ENCODE results near the gene WWC2.
"Not testable (repeated sequence)": the region's sequence is repeated elsewhere in the genome, so short reads cannot be mapped to it uniquely, and the experiment has no call there.

WWC2 gene

GRCh38 chr4:183141997-183142396, 42.9 kb downstream of the WWC2 start:
- DNase-seq (ENCODE audit: low read depth in 1 of 2, low spot score in 1 of 2), result no peak

DNA sequence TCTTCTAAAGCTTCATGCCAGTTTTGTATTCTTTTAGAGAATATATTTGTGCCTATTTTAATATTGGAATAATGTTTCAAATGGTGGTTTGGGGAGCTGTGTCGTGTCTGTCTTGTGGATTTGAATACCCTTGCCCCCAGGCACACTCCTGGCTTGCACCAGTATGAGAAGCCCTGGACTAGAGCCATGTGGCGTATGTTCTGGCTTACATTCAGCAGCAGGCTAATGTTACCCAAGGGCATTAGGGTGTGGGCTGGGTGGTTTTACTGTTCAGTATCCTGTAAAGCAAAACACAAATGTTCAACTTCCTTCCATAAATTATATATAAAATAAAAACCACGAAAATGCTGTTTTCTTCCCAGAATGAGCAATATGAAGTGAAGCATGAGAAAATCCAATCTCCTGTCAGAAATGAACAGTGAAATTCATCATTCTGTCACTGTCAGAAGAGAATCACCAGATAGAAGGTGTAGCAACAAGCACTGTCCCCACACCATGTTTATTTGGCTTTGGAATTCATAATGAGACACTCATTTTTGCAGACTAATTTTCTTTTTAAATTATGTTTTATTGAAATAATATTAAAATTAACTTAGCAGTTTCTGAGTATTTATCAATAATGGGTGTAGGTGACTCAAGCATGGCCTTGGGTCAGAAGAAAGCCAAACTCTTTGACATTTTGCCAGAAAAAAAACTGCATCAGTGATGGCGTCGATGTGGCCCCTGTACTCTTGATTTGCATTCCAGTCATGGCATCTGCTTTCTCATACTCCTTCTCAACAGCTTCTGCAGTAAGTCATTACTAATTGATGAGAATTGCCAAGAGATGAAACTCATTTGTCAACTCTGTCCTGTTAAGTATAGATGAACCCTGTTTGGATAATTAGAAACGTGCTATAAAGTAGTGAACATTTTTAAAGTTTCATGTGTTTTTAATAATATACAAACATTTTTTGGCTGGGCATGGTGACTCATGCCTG, 43.8 kb downstream of the WWC2 start:
- DNase-seq (ENCODE audit: low read depth in 1 of 2, low spot score in 1 of 2), result no peak

- no peak for DNase-seq (ENCODE audit: low read depth in 1 of 2, low spot score in 1 of 2)
These were observed 45.7 kb downstream of the WWC2 start for GRCh38 chr4:183144787-183145186.

GRCh38 chr4:183145773-183146172, 46.7 kb downstream of the WWC2 start:
- DNase-seq (ENCODE audit: low read depth in 1 of 2, low spot score in 1 of 2), result no peak

GRCh38 chr4:183146478-183146877, 47.4 kb downstream of the WWC2 start:
- no peak for DNase-seq (ENCODE audit: low read depth in 1 of 2, low spot score in 1 of 2)

GRCh38 chr4:183147196-183147595, 48.1 kb downstream of the WWC2 start:
- DNase-seq (ENCODE audit: low read depth in 1 of 2, low spot score in 1 of 2), result no peak

DNA sequence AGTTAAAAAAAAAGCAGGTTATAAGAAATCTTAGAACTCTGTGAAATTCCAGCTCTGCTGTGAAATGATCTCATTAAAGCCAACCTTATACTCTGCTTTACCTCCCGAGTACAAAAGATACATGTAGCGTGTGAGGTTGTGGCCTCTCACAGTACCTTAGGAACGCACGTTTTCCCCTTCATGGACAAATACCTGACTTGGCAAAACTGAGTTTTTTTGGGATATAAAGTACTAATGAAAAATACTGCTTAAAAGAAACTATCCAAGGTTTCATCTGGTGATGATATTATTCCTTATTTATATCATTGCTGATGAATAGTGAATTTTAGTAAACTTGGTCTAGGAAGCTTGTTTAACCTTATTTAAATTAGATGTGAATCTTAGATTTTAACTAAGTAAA, 48.9 kb downstream of the WWC2 start:
- no peak for DNase-seq (ENCODE audit: low read depth in 1 of 2, low spot score in 1 of 2)

- no peak for DNase-seq (ENCODE audit: low read depth in 1 of 2, low spot score in 1 of 2)
These were observed 50.8 kb downstream of the WWC2 start for GRCh38 chr4:183149616-183150539.

DNA sequence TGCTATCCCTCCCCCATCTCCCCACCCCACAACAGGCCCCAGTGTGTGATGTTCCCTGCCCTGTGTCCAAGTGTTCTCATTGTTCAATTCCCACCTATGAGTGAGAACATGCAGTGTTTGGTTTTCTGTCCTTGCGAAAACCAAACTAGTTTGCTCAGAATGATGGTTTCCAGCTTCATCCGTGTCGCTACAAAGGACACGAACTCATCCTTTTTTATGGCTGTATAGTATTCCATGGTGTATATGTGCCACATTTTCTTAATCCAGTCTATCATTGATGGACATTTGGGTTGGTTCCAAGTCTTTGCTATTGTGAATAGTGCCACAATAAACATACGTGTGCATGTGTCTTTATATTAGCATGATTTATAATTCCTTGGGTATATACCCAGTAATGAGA, 51.6 kb downstream of the WWC2 start:
- DNase-seq (ENCODE audit: low read depth in 1 of 2, low spot score in 1 of 2), result not testable (repeated sequence)

- DNase-seq (ENCODE audit: low read depth in 1 of 2, low spot score in 1 of 2), result not testable (repeated sequence)
These were observed 53.2 kb downstream of the WWC2 start for GRCh38 chr4:183152232-183152631.

GRCh38 chr4:183153190-183153916, 54.3 kb downstream of the WWC2 start:
- DNase-seq (ENCODE audit: low read depth in 1 of 2, low spot score in 1 of 2), result no peak

DNA sequence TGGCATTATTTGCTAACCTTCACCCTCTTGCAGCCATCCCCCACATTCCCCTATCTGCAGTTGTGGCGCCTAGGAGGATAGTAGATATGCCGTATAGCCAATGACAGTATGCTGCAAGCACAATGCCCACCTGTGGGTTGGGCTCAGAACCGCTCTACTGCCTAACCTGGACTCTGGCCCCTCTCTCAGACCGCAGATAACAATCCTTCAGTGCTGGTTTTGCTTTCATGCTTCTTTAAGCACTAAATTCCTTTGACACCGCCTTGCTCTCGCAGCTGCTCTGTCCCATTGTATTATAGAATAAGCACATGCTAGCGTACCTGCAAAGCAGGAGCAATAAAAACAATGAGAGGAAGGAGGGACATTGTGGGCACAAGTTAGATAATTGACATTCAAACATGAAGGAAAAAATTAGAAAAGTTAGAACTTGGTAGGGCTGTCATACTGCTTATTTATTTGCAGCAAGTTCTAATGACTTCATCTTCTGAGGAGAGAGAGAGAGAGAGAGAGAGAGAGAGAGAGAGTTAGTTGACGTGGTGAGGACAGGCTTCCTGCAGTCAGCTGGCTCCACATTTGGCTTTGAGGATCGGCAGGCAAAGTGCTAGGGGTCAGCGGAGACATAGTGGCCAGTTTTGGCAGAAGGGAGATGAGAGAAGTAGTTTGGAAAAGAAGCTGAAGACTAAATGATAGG, 55.8 kb downstream of the WWC2 start:
- DNase-seq (ENCODE audit: low read depth in 1 of 2, low spot score in 1 of 2), result no peak

- no peak for DNase-seq (ENCODE audit: low read depth in 1 of 2, low spot score in 1 of 2)
These were observed 56.6 kb downstream of the WWC2 start for GRCh38 chr4:183155450-183156184.

DNA sequence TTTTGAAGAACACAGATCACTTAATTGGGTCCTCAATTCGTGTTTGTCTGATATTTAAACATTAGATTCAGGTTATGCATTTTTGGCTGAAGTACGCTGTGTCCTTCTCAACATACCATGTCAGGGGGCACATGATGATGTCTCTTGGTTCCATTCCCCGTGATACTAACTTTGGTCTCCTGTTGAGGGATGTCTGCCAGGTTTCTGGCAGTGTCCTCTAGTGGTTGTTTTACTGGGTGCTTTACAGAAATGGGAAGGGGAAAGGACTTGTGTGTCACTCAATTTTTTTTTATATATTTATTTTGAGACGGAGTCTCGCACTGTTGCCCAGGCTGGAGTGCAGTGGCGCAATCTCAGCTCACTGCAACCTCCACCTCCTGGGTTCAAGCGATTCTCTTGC, 58.2 kb downstream of the WWC2 start:
- no peak for DNase-seq (ENCODE audit: low read depth in 1 of 2, low spot score in 1 of 2)

GRCh38 chr4:183158062-183158461, 59.0 kb downstream of the WWC2 start:
- DNase-seq (ENCODE audit: low read depth in 1 of 2, low spot score in 1 of 2), result no peak

- no peak for DNase-seq (ENCODE audit: low read depth in 1 of 2, low spot score in 1 of 2)
These were observed 62.6 kb downstream of the WWC2 start for GRCh38 chr4:183161630-183162029.

DNA sequence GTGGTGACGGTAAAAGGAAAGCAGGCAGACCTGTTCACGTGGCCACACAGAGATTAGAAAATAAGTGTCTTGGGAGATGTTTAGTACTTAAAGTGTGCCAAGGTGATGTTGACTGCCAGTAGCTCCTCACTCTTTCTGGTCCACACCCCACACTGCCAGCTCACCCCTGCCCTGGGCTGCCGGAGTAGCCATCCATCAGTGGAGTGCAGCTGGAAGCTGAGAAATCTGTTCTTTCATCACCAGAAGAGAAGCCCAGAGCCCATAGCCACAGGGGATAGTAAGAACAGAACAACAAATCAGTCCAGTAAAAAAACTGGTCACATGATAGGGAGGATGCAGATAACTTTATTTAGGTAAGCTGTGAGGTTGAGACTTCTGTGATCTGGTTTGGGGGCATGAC, 64.1 kb downstream of the WWC2 start:
- no peak for DNase-seq (ENCODE audit: low read depth in 1 of 2, low spot score in 1 of 2)

DNA sequence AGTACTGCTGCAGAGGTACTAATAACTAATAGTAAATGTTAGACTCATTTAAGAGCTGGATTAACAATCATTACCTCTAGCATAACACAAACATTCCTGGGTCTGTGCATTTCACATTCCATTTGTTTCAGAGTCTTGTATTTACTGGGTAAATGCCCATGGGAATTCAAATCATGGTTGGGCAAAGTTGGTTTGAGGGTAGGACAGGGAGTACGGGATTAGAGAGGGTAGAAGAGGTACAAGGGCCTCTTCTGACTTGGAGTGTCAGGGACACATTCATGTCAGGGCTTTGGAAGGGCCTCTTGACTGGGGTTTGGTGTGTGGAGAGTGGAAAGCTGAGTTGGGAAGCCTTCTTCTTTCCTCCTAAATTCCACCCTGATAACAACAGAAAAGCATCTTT, 65.9 kb downstream of the WWC2 start:
- DNase-seq (ENCODE audit: low read depth in 1 of 2, low spot score in 1 of 2), result no peak

- no peak for DNase-seq (ENCODE audit: low read depth in 1 of 2, low spot score in 1 of 2)
These were observed 66.3 kb downstream of the WWC2 start for GRCh38 chr4:183165376-183165775.

DNA sequence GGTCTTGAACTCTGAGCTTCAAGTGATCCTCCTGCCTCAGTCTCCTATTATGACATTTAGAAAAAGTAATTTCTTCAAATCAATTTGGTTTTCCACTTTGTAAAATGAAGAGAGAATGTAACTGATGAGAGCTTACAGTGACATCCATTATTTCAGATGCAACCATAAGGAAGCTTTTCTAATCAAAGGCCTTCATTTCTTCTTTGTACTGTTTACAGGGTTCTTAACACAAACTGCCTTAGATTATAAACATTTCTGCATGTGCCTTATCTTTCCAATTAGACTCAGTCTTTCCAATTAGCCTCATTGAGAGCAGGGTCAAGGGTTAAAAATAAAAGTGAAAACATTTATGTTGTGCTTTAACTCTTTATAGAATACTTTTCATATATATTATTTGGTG, 71.8 kb downstream of the WWC2 start:
- DNase-seq (ENCODE audit: low read depth in 1 of 2, low spot score in 1 of 2), result no peak
